Panc1 (cell line): Measurements from ENCODE around the gene CEP131. TPM values are rescaled to one million over a fixed set of nuclear protein-coding genes. Genes with fewer than 3 reads are reported as not detected.

Experiments used
- ATAC-seq: fragments of 200-7000 bp; cut with Tn5 transposase; 2 replicates; pipeline ENCODE4 v1.9.1; 2020; ENCODE audit warnings: mild to moderate bottlenecking, moderate library complexity
- BruUV-seq: library from RNA; stranded (reverse); fragments of 400-500 nt; replicated peaks from 2 replicates; lab custom pipeline; 2021; lab: Mats Ljungman, UMichigan
- CTCF ChIA-PET: fragments of 300-600 bp; sonication (Branson Sonifier 250); formaldehyde crosslinking; loops from one replicate; lab custom pipeline; 2022; ENCODE audit warnings: antibody characterized with exemption; lab: Charles Lee
- POLR2A ChIA-PET: fragments of 300-600 bp; sonication (Branson Sonifier 250); formaldehyde crosslinking; loops from one replicate; lab custom pipeline; 2022; ENCODE audit warnings: antibody characterized with exemption; lab: Charles Lee
- DNase-seq: peaks from one replicate; pipeline ENCODE4 v3.0.0-alpha.2; 2010; ENCODE audit warnings: low read depth, low spot score
- H3K27ac ChIP-seq: 2 replicates; pipeline ENCODE4 v1.5.1; 2011; ENCODE audit warnings: mild to moderate bottlenecking, low read length, inconsistent platforms
- H3K27me3 ChIP-seq: fragments of 200-500 bp; sonication (Bioruptor generic); 2 replicates; pipeline ENCODE4 v1.6.0; 2014; ENCODE audit warnings: low read length, inconsistent platforms; ENCODE audit not compliant: control insufficient read depth, insufficient read depth
- H3K36me3 ChIP-seq: fragments of 200-500 bp; sonication (Bioruptor generic); 2 replicates; pipeline ENCODE4 v1.5.1; 2014; ENCODE audit warnings: inconsistent platforms, mild to moderate bottlenecking, low read length, moderate library complexity; ENCODE audit not compliant: control insufficient read depth, insufficient read depth
- H3K4me1 ChIP-seq: 2 replicates; pipeline ENCODE4 v1.5.1; 2011; ENCODE audit warnings: inconsistent platforms, mild to moderate bottlenecking, low read length, moderate library complexity; ENCODE audit not compliant: control insufficient read depth, insufficient read depth
- H3K4me3 ChIP-seq, 2 experiments: 2 replicates each; pipeline ENCODE4 v1.5.1; 2011 to 2012; ENCODE audit warnings: low read depth in 2 of 2, low read length in 2 of 2, mild to moderate bottlenecking in 2 of 2, inconsistent platforms in 1 of 2, moderate library complexity in 1 of 2
- H3K9me3 ChIP-seq: fragments of 200-500 bp; sonication (Bioruptor generic); 2 replicates; pipeline ENCODE4 v1.5.1; 2014; ENCODE audit warnings: low read depth, mild to moderate bottlenecking, inconsistent platforms, low read length, moderate library complexity; ENCODE audit not compliant: control insufficient read depth, insufficient read depth
- CTCF ChIP-seq: fragments of 450-650 bp; IDR thresholded peaks from 2 replicates; pipeline ENCODE4 v1.5.1; 2017; ENCODE audit warnings: mild to moderate bottlenecking
- POLR2AphosphoS5 ChIP-seq: IDR thresholded peaks from 2 replicates; pipeline ENCODE4 v1.6.1; 2012; ENCODE audit warnings: mild to moderate bottlenecking, low read depth, low read length, moderate library complexity
- REST ChIP-seq, 2 experiments: IDR thresholded peaks; 2 replicates each; pipeline ENCODE4 v1.6.1; 2011 to 2012; ENCODE audit warnings: low read depth in 2 of 2, control low read depth in 1 of 2, low read length in 1 of 2, mild to moderate bottlenecking in 1 of 2, moderate library complexity in 1 of 2; ENCODE audit not compliant: insufficient read depth in 1 of 2
- SIN3A ChIP-seq: IDR thresholded peaks from 2 replicates; pipeline ENCODE4 v1.6.1; 2012; ENCODE audit warnings: low read depth, mild to moderate bottlenecking, low read length, moderate library complexity, borderline replicate concordance; ENCODE audit not compliant: insufficient read depth
- TCF7L2 ChIP-seq: IDR thresholded peaks from 2 replicates; pipeline ENCODE4 v1.6.1; 2011; ENCODE audit warnings: mild to moderate bottlenecking, low read depth, low read length, inconsistent platforms
- in situ Hi-C: cut with HindIII; loops from 2 replicates; pipeline ENCODE4 v1.10.0; 2016; ENCODE audit warnings: low sequenced_read_pairs, low pct_unique_long_range_greater_than_20kb
- intact Hi-C: fragments of 100-400 bp; cut with micrococcal nuclease; formaldehyde crosslinking; loops from one replicate; pipeline ENCODE4 v1.10.0; 2022; ENCODE audit not compliant: unreplicated experiment
- total RNA-seq: library from RNA; stranded (reverse); gene quantifications from one replicate; pipeline ENCODE4 v1.2.1, GENCODE V29; 2021; ENCODE audit not compliant: unreplicated experiment

Gene CEP131
- total RNA-seq, 1 experiment from 2014 or later = 26.0 TPM

- no peak for TF ChIP-seq POLR2AphosphoS5
- no peak for TF ChIP-seq TCF7L2
- no peak for TF ChIP-seq CTCF
- TF ChIP-seq REST (IDR thresholded peaks at IDR 0.05; ENCODE audit: insufficient read depth in 1 of 2, low read depth in 2 of 2, low read length in 1 of 2) = no peak
- TF ChIP-seq SIN3A = no peak
- Histone ChIP-seq H3K4me1 (no peaks in the 10 kb centered on the region), H3K4me3 (no peak overlapping the region), H3K36me3 (no peaks in the 10 kb centered on the region), H3K27ac (no peak overlapping the region), H3K27me3 (no peaks in the 10 kb centered on the region), H3K9me3 (no peaks in the 10 kb centered on the region)
- POLR2A ChIA-PET = no interaction called here
- CTCF ChIA-PET = no interaction called here
- in situ Hi-C loops (no loop called here), intact Hi-C loops (no loop called here)
- no TSS peak for BruUV-seq
- DNase-seq (no peak), ATAC-seq (no peak)
These were observed 23.8 kb downstream of the CEP131 start for GRCh38 chr17:81198826-81199481.

GRCh38 chr17:81197831-81198490 lies 24.8 kb downstream of the CEP131 start:
- TF ChIP-seq CTCF (no peak), SIN3A (no peak), TCF7L2 (no peak), REST (IDR thresholded peaks at IDR 0.05; ENCODE audit: insufficient read depth in 1 of 2, low read depth in 2 of 2, low read length in 1 of 2) (no peak), POLR2AphosphoS5 (no peak)
- CTCF ChIA-PET = interaction anchor here (0.5 kb wide), 1 partner anchor 11 kb away, joined by 3 read pairs; no protein-coding TSS in a partner anchor
- POLR2A ChIA-PET = interaction anchor here (0.5 kb wide), 1 partner anchor 25 kb away, joined by 4 read pairs; the partner anchor contains the start of gene CEP131
- no peaks in the 10 kb centered on the region for H3K36me3 ChIP-seq
- no peak overlapping the region for H3K27ac ChIP-seq
- no peak for DNase-seq
- intact Hi-C loops = no loop called here
- no peaks in the 10 kb centered on the region for H3K27me3 ChIP-seq
- in situ Hi-C loops = no loop called here
- H3K4me3 ChIP-seq = no peak overlapping the region
- H3K4me1 ChIP-seq = no peaks in the 10 kb centered on the region
- H3K9me3 ChIP-seq = no peaks in the 10 kb centered on the region
- no TSS peak for BruUV-seq
- no peak for ATAC-seq
